ENCODE measurements around the gene SLC25A14.

GRCh38 chrX:130340271-130340670 is 552 bp downstream of the SLC25A14 start:
- TF ChIP-seq POLR2A (IDR thresholded peaks at IDR 0.05) = no peak
- no peak for TF ChIP-seq CTCF (IDR thresholded peaks at IDR 0.05)

Measured in uterus (tissue), 2 donors.